ENCODE measurements around the gene COG1. TPM values are rescaled to one million over a fixed set of nuclear protein-coding genes. Genes with fewer than 3 reads are reported as not detected.

Gene COG1
- total and polyA plus RNA-seq, 2 donors (not counting 3 experiments of a cell fraction or from before 2014, with no cell fraction given) = 26.2 to 39.0 TPM

- Histone ChIP-seq H3K9me3 (replicated peaks; ENCODE audit: control insufficient read depth, insufficient read depth, low read length) (no peaks in the 10 kb centered on the region), H3K79me2 (ENCODE audit: control insufficient read depth, insufficient read depth, low read length) (peaks cover 1% of the 10 kb centered on the region), H3K27ac (ENCODE audit: insufficient read depth, low read depth, low read length) (no peak overlapping the region), H3K4me2 (ENCODE audit: insufficient read depth, low read length) (no peak overlapping the region), H3K27me3 (ENCODE audit: control insufficient read depth in 2 of 2, insufficient read depth in 2 of 2, low read length in 2 of 2) (no peaks in the 10 kb centered on the region), H3K36me3 (ENCODE audit: control insufficient read depth in 2 of 2, extremely low read depth in 1 of 2, insufficient read depth in 2 of 2, low read length in 2 of 2) (peaks cover 3 to 4% of the 10 kb centered on the region in 2 experiments), H2AFZ (ENCODE audit: low read depth, low read length) (no peak overlapping the region), H4K20me1 (replicated peaks; ENCODE audit: control insufficient read depth, extremely low read depth, insufficient read depth, low read length) (no peaks in the 10 kb centered on the region), H3K9me1 (replicated peaks; ENCODE audit: control insufficient read depth, extremely low read depth, insufficient read depth, low read length) (no peaks in the 10 kb centered on the region), H3K4me1 (ENCODE audit: control insufficient read depth, extremely low read depth, insufficient read depth, low read length) (no peaks in the 10 kb centered on the region), H3K4me3 (replicated peaks in 1 of 3; ENCODE audit: insufficient read depth in 1 of 3, low read depth in 1 of 3, low read length in 3 of 3) (no peak overlapping the region), H3K9ac (replicated peaks; ENCODE audit: extremely low read depth, insufficient read depth, low read length) (no peak overlapping the region)
- intact Hi-C loops (cut with micrococcal nuclease) (no loop called here), dilution Hi-C loops (cut with MboI; ENCODE audit: extremely low pct_ligation_motif_present, low sequenced_read_pairs) (no loop called here)
- no TSS peak for BruUV-seq (replicated peaks)
- DNase-seq (ENCODE audit: low read depth, low spot score) (no peak), FAIRE-seq (no peak)
- CTCF ChIA-PET = interaction anchor here (1.7 kb wide), 1 partner anchor 18 kb away, joined by 3 read pairs; a partner anchor contains a TSS
- TF ChIP-seq EZH2 (IDR thresholded peaks at IDR 0.05; ENCODE audit: borderline replicate concordance, low read depth, low read length, severe bottlenecking) = no peak
- TF ChIP-seq GATA2 (IDR thresholded peaks at IDR 0.05; ENCODE audit: insufficient read depth, insufficient read length, low read depth, low read length) = no peak
- TF ChIP-seq MYC (IDR thresholded peaks at IDR 0.05; ENCODE audit: low read depth, low read length) = no peak
- TF ChIP-seq POLR2AphosphoS5 (IDR thresholded peaks at IDR 0.05; ENCODE audit: insufficient read depth, low read depth, low read length) = no peak
- POLR2A ChIA-PET = no interaction called here
These were observed 21.2 kb downstream of the COG1 start for GRCh38 chr17:73214008-73214407.

GRCh38 chr17:73214851-73215250 is 22.0 kb downstream of the COG1 start:
- H3K9ac ChIP-seq (replicated peaks; ENCODE audit: extremely low read depth, insufficient read depth, low read length) = no peak overlapping the region
- H2AFZ ChIP-seq (ENCODE audit: low read depth, low read length) = no peak overlapping the region
- H3K4me1 ChIP-seq (ENCODE audit: control insufficient read depth, extremely low read depth, insufficient read depth, low read length) = no peaks in the 10 kb centered on the region
- H3K27me3 ChIP-seq (ENCODE audit: control insufficient read depth in 2 of 2, insufficient read depth in 2 of 2, low read length in 2 of 2) = no peaks in the 10 kb centered on the region
- H3K4me3 ChIP-seq (replicated peaks in 1 of 3; ENCODE audit: insufficient read depth in 1 of 3, low read depth in 1 of 3, low read length in 3 of 3) = no peak overlapping the region
- peaks cover 1% of the 10 kb centered on the region for H3K79me2 ChIP-seq (ENCODE audit: control insufficient read depth, insufficient read depth, low read length)
- BruUV-seq (replicated peaks) = no TSS peak
- peaks cover 0 to 4% of the 10 kb centered on the region in 2 experiments for H3K36me3 ChIP-seq (ENCODE audit: control insufficient read depth in 2 of 2, extremely low read depth in 1 of 2, insufficient read depth in 2 of 2, low read length in 2 of 2)
- intact Hi-C loops (cut with micrococcal nuclease) = no loop called here
- POLR2A ChIA-PET = no interaction called here
- TF ChIP-seq JUN (IDR thresholded peaks at IDR 0.05; ENCODE audit: borderline replicate concordance, insufficient read depth, insufficient read length, low read depth) = no peak
- TF ChIP-seq MAX (IDR thresholded peaks at IDR 0.05; ENCODE audit: insufficient read depth, insufficient read length) = no peak
- TF ChIP-seq EZH2 (IDR thresholded peaks at IDR 0.05; ENCODE audit: borderline replicate concordance, low read depth, low read length, severe bottlenecking) = no peak
- no peak for TF ChIP-seq FOS (IDR thresholded peaks at IDR 0.05; ENCODE audit: borderline replicate concordance, insufficient read depth, low read length)
- no peak for TF ChIP-seq MYC (IDR thresholded peaks at IDR 0.05; ENCODE audit: low read depth, low read length)
- no peak for TF ChIP-seq GATA2 (IDR thresholded peaks at IDR 0.05; ENCODE audit: insufficient read depth, insufficient read length, low read depth, low read length)
- no peak for TF ChIP-seq CTCF (IDR thresholded peaks at IDR 0.05; ENCODE audit: extremely low read depth in 1 of 2, insufficient read depth in 1 of 2, low read depth in 1 of 2, low read length in 2 of 2)
- no peak for TF ChIP-seq POLR2AphosphoS5 (IDR thresholded peaks at IDR 0.05; ENCODE audit: insufficient read depth, low read depth, low read length)
- no peak for TF ChIP-seq POLR2A (IDR thresholded peaks at IDR 0.05; ENCODE audit: low read depth, low read length)
- no peak for FAIRE-seq
- no peaks in the 10 kb centered on the region for H3K9me1 ChIP-seq (replicated peaks; ENCODE audit: control insufficient read depth, extremely low read depth, insufficient read depth, low read length)
- CTCF ChIA-PET = interaction anchor here (0.6 to 1.7 kb wide), 3 partner anchors 11 to 18 kb away, joined by 3 to 4 read pairs (median 3); a partner anchor contains a TSS
- no peak overlapping the region for H3K4me2 ChIP-seq (ENCODE audit: insufficient read depth, low read length)
- DNase-seq (ENCODE audit: low read depth, low spot score) = no peak
- dilution Hi-C loops (cut with MboI; ENCODE audit: extremely low pct_ligation_motif_present, low sequenced_read_pairs) = no loop called here
- H3K27ac ChIP-seq (ENCODE audit: insufficient read depth, low read depth, low read length) = no peak overlapping the region
- H3K9me3 ChIP-seq (replicated peaks; ENCODE audit: control insufficient read depth, insufficient read depth, low read length) = no peaks in the 10 kb centered on the region
- H4K20me1 ChIP-seq (replicated peaks; ENCODE audit: control insufficient read depth, extremely low read depth, insufficient read depth, low read length) = no peaks in the 10 kb centered on the region

Measured in endothelial cell of umbilical vein (primary cell).